GM19324 (cell line): ENCODE measurements around the gene ICA1.

Source experiments
- ATAC-seq: cut with Tn5 transposase; IDR thresholded peaks from one replicate; pipeline ENCODE4 v1.9.1; 2021; ENCODE audit warnings: mild to moderate bottlenecking, moderate library complexity; ENCODE audit not compliant: unreplicated experiment, low FRiP score

The ICA1 gene

DNA sequence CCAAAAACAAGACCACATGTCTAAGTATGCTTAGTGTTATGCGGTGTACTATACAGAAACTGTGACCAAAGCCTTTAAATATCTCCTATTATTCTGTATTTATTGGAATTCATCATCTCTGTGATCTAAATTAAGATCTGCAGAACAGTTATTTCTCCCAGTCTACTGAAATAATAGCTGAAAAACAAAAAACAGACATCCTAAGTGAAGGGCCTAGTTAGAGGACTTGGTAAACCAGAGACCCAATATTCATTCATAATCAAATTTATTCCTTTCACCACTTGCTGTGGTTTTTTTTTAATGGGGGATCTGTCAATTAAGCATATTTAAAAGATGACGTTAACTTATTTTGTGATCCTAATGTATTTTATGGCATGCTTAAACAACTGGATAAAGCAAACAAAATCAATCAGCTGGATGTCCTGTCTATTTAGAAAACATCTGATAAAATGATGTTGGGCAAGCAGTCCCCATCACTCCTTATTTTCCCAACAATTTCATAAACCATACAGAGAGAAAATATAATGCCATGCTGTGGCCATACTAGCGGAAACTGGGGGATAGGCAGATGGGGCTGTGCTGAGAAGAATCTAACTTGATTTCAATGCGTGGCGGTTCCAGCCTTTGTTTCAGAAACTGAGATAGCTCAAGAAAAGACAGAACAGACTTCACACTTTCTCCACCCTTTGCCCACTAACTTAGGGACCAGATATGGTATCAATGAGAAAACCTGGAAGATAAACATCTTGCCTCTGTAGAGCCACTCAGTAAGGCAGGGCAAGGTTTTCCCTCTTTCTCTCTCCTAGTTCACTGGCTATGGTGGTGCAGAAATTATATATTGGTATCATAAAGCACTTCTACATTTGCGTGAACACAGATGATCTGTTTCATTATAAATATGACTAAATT, 32.9 kb downstream of the ICA1 start:
- ATAC-seq = no peak

DNA sequence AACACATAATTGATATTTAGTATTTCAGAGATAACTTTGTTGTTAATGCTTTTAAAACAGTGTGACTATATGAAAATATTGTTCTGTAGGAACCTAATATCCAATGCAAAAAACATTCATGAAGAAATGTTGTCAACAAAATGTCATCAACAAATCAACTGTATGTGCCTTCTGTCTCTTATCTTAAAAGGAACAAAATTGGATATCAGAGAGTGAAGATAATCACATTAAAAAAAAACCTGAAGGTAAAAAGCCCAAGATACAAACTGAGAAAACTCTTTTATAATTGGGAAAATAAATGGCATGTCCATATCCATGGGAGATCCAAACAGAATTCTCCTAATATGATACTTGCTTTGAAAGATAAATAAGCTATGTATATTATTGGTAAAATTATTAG, 33.9 kb downstream of the ICA1 start:
- ATAC-seq = no peak

DNA sequence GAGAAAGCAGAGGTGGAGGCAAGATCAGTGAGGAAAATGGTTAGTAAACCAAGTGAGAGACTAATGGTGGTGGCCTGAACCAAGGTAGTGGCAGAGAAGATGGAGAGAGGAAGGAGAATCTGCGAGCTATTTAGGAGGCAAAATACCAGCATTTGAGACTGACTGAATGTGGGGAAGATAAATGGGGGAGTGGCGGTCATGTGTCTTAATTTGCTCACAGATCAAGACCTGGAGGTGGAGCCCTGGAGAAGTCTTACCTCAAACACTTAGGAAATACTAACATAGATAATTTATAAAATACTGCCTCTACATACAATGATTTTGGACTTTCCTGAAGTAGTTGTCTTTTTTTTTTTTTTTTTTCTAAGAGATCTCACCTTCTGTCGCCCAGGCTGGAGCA, 34.7 kb downstream of the ICA1 start:
- ATAC-seq = no peak

DNA sequence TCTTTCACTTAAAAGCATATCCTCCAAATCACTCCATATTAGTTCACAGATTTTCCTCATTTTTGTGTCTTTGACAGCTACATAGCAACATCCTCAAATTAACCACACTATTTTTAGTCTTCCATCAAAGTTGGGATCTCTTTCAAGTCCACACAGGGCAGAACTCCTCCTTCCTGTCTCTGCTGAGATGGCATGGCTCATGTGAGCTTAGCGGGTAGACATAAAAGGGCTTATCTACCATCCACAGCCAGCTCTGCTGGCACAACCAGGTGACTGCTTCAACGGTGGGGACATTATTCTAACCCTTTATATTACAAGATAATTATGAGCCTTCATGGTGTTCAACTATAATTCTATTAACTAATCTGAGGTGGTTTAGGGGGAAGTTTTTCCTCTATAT, 35.5 kb downstream of the ICA1 start:
- no peak for ATAC-seq

DNA sequence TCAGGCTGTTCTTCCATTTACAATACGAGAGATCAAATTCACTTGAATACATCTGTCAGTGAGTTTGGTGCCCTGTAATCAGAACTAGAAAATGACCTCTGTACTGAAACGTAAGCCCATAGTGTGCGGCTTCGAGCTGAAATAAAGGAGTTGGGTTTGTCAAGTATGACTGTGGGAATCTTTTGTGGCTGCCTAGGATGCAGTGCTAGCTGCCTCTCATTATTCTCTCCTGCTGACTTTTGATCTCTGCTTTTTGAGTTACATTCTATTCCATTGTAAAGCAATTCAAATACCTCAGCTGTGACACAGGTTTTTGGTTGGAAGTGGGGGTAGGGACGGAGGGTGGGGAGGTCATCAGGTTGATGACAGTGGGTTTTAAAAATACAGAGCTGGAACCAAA, 40.4 kb downstream of the ICA1 start:
- ATAC-seq = no peak

DNA sequence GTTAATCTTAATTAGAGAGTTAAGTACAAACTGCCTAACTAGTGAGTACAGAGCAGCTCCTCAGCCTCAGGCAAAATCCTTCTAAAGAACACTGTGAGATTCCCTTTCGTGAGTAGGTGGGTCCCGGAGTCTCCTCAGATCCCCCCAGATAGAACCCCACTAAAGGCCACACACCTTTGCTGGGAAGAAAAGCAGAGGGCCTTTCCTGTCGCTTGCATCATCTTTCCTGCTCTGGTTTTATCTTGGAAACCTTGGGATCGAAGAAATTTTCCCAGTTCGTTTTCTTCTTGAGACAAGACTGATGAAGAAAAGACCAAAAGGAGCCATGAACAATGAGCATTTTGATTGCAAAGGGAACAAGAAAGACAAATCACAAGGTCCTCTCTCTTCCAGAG, 40.9 kb downstream of the ICA1 start:
- no peak for ATAC-seq

DNA sequence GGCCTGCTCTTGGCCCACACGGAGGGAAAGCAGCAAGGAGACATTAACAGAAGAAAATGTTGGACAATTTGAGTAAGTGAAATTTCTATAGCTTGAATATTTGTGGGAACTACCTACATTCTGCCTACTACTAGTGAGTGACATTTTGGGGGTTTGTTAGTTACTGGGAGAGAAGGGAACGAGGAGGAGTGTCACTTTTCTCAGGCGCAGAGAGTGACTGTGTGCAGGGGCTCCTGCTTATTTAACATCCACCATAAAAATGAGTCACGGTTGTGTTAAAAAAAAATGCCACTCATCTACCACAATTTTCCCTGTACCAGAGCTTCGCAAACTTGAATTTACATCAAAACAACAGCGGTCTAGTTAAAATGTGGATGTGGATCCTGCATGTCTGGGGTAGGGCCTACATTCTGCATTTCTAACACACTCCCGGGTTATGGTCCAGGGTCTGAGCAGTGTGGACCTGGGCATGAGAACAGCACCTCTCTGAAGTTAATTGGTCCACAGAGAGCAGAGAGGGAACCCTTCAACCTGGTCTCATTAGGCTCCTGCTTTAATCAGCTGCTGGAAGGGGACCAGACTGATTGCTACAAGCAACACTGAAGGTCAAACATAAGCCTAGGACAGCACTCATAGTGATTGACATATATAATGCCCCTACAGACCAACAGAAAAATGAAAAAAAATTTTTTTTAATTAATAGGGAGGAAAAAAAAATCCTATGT, 41.4 kb downstream of the ICA1 start:
- ATAC-seq = no peak

DNA sequence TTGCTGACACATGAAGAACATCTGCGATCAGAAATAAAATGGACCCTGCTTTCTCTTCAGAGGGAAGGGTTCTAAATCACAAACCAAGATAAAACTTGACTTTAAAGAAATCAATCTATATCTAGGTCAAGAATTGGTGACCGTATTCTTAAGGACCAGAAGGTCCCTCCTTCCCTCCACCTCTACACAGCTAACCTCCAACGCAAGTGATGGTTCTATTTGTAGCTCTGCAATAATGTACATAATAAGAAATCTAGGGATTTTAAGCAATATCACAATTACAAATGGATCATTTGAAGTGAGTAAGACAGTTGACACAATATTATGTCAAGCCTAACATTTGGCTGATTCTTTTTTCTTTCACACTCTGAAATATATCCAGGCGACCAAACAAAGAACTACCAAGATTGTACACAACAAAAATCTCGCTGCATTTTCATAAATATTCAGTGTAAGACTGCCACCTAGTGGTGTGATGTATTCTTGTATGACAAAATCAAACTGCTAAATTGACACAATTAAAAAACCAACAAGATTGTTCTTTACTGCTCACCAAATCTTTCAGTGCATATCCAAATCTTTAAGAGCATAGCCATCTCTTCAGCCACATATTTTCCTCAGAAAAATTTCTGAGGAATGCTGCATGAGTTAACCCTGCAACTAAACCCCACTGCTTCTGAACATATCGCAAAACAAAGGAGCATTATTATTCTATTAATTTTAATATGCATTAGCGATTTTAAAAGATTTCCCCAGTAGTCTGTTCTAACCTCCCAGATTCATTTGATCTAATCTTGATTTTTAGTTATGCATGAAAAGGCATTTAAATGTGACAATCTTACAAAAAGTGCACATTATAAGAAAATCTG, 44.5 kb downstream of the ICA1 start:
- ATAC-seq = no peak

DNA sequence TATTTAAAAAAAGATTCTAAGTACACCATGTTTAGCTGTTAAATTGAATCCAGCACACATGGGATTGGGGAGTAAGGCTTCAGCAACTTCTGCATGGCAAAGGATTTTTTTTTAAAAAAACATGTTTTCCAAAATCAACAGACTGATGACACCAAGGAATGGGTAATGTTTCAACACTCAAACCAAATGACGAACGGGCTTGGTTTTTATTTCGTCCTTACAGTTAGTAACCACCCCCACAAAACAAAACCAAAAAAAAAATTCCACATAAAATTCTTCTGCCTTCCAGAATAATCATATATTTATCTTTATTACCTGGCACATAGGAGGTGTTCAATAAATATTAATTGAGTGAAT, 45.7 kb downstream of the ICA1 start:
- no peak for ATAC-seq

DNA sequence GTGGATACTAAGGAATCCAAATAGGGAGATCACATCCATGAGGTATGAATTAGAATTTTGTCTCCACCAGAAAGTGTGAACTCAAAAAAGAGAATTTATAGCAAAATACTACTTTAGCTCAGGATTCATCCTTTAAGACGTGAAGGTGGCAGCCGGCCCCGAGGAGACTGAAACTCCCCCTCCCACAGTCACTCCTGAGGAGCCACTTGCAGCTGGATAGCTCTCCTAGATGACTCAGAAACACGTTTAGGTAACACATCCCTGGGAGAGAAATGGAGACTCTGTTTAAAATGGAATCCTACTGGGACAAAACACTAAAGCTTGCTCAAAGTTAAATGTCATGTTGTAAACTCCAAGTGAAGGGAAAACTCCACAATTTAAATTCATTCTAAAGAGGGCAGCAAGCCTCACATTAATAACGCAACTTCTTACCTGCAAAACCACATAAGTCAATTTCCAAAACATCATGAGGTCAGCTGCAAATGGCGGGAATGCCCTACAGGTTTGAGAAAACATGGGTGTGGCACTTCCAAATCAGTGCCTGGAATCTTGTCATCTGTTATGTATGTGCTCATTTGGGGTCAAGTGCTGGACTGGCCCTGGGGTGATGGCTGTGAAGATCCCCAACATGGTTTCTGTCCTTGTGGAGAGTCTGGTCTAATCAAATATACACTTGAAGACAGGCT, 46.2 kb downstream of the ICA1 start:
- ATAC-seq = no peak

DNA sequence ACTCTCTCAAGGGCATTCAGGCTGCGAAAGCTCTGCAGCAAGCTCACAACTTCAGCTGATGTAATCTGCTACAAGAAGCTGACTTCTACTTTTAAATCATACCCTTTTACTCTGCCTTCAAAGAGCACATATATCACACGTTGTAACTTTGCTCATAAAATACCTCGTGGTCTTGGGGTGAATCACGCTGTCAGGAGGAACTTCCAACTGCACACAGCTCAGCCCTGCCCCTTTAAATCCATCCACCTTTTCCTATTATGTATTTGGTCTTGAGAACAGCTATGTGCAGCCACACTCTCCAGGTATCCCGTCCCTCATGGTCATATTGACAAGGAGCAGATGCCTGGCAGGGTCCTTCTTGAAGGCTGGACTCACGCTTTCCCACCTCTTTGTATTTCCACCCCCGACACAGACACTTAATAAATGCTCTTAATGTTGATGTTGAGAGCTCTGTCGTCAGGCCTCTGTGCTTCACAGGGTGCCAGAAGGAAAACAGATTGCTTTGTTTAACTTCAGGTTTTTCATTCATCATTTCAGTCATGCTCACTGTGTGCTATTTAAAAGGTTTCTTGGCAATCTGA, 47.6 kb downstream of the ICA1 start:
- ATAC-seq = no peak

DNA sequence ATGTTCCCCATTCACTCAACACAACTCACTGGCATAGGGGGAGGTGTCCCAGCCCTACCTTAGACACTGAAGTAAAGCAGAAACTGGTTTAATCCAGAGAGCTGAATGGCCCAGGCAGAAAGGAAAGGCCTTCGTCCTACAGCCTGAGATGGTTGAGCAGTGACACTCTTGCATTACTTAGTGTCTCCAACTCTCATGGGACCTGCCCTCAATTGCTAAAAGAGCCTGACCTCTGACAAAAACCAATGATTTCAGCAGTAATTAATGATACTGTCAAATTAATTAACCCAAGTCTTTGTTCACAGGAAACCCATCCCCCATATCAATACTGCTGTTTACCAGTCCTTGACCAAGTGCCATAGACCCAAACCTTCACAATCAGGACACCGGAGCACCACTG, 48.6 kb downstream of the ICA1 start:
- no peak for ATAC-seq

DNA sequence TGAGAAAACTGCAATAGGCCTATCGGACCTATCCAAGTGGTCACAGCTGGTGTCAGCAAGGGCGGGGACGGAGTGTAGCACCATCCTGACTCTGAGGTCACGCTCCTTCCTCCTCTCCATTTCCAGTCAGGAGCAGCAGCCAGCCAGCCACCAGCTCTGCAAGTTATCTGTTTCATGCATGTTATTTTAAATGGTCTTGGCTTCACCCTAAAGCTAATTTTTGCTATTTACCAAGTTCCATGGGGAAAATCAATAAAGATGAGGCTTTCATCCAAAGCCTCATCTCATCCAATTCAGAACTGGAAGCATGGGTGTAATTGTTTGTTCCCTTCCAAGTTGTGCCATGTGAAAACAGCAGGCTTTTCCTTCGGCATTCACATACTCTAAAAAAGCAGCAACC, 49.3 kb downstream of the ICA1 start:
- no peak for ATAC-seq

DNA sequence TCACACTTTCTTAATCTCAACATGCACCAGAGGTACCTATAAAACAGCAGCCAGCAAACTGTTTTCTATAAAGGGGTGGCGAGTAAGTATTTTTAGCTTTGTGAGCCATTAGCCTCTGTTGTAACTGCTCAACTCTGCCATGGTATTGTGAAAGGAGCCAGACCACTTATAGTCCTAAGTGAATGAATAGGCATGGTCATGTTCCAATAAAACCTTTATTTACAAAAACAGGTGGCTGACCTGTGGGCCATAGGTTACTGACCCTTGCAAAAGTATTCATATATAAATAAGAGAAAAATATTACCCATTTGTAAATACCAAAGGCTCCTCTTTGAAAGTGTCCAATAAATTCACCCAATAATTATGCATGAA, 50.3 kb downstream of the ICA1 start:
- ATAC-seq = no peak

DNA sequence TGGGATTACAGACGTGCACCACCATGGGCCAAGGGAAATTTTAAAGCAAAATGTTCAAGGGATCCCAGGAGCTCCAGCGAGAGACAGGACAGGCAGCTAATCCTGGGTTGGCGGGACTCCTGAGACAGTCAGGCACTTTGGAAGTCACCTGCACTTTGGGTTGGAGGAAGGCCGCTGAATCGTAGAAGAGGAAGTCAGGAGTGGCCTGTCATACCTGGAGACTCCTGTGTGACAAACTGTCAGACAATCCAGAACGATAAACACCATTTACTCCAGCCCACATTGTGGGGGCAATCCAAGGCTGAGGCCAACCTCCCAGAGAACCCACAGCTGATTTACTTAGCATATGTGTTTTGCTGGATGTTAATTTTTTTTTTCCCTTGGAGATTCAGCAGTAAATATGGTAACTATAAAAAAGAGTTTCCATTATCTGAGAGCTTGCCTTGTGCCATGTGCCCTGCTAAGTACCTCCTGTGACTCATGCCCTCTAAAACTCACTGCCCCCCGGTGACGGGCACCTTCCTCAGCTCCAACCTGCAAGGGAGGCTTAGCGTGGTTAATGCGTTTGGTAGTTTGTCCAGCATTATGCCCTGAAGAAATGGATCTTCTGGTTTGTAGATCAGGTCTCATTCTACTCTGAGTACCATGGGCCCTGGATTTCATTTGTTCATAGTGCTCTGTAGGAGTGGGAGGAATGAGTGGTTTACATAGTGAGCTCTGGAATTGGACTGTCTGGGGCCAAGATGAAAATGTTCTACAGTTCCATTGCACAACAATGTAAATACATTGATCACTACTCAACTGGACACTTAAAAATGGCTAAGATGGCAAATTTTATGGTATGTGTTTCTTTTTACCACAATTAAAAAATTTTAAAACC, 50.9 kb downstream of the ICA1 start:
- no peak for ATAC-seq

DNA sequence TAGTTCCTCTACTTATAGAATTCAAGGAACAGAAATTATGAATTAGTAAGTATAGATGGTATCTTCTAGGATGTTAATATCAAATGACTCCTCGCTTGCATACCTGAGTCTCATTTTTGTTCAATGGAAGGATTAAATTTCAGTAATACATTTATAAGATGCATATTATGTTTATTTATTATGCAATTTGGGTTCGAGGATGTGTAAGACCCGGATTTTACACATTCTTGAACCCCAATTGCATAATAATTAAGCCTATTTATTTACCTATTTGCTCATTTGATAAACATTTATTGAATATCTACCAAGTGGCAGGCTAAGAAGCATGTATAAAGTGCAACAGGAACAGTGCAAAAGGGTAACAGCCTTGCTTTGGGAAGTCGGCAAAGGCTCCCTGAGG, 52.6 kb downstream of the ICA1 start:
- no peak for ATAC-seq

DNA sequence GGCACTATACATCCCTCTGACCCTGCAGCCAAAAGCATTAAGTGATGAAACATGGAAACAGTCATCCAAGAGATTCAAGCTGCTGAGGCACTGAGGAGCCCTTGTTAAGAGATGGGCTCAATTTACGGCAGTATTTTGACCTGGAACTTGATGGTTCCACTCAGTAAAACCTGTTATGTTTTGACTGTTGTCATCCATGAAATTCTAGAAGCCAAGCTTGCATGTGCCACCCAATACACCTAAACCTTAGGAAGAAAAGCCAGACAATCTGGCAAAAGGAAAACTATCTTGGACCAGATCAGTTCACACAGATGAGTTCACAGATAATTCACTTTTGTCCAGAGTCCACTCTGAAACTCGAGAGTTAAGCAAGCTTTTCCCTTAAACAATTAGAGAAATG, 53.2 kb downstream of the ICA1 start:
- ATAC-seq = no peak

DNA sequence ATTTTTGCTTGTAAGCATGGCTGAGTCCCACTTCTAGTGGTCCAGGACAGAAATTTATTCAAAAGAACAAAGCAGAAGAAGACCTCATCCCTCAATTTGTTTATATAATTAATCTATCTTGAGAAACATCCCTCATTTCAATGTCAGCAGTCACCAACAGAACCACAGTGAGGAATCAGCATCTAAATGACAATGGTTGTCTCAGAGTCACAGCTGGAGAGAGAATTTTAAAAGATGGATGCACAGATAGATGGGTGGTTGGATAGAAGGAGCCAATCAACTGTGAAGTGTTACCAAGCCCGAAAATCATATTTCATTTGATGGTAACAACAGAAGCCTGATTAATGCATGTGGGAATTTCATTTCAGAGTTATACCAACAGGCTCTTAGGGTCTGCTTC, 55.0 kb downstream of the ICA1 start:
- no peak for ATAC-seq

DNA sequence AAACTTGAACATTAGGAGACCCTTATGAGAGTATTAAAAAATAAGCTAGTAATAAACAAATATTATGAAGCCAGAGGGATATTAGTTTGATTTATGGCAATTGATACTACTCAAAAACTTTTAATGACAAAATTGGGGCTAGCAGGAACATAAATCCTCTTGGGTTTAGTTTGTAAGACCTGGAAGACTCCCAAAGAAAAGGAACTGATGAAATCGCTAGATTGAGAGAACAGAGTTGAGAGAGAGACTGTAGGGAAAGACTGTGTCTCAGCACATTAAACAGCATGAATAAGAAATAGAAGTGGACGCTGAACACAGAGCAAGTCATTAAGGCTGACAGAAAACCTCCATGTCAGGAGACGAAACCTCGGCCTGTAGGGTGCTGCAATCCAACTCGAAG, 56.4 kb downstream of the ICA1 start:
- no peak for ATAC-seq
